NCI-H2196 (cell line): ENCODE results near the gene SEMA4D.

Experiments
- DNase-seq: peaks from one replicate; lab custom pipeline; 2025; ENCODE audit not compliant: unreplicated experiment; lab: John Stamatoyannopoulos, UW

The SEMA4D gene

GRCh38 chr9:89414670-89415324 is 83.1 kb downstream of the SEMA4D start:
- DNase-seq: no peak

- DNase-seq: peak; percentile 58
These were observed 83.8 kb downstream of the SEMA4D start for GRCh38 chr9:89413963-89414638.

GRCh38 chr9:89412951-89413350 is 85.0 kb downstream of the SEMA4D start:
- DNase-seq: no peak

- no peak for DNase-seq
These were observed 85.4 kb downstream of the SEMA4D start for GRCh38 chr9:89412541-89412940.

DNA sequence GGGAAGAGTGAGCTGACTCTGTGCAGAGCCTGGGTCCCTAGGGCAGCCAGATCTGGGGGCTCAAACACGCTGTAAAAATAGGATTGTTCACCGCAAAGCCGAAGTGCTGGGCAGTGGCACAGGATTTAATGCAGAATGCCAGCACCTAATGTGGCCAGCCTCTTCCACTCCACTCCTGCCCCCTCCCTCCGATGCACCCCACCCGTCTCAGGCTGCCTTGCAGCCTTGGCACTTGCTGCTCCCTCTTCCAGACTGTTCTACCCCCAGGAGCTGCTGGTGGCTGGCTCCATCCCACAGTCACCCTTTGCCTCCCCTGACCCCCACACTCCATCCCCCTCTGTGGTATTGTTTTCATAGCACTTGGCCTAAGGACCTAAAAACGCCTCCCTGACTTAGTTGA is 86.2 kb downstream of the SEMA4D start:
- DNase-seq: no peak

- DNase-seq: no peak
These were observed 87.1 kb downstream of the SEMA4D start for GRCh38 chr9:89410641-89411350.

GRCh38 chr9:89410022-89410421 is 87.9 kb downstream of the SEMA4D start:
- no peak for DNase-seq

- no peak for DNase-seq
These were observed 88.4 kb downstream of the SEMA4D start for GRCh38 chr9:89409466-89409865.

DNA sequence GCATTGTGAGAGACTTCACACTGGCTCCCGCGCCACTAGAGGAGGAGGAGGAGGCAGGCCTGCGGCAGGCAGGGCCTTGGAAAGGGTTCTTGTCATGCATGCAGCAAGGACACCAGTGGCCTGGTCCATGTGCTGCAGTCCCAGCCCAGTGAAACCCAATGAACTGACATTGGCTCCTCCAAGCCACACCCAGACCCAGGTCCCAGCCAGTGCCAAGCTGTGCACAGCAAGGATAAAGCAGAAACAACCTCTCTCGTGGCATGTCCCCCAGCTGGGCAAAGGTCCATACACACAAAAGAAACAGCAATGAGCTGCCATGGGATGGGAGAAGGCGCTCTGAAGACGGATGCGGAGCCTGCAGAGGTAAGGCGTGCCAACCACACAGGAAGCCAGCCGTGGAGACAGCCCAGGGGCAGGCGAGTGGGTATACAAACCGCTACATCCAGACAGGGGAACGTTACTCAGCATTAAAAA is 89.2 kb downstream of the SEMA4D start:
- DNase-seq: no peak

DNA sequence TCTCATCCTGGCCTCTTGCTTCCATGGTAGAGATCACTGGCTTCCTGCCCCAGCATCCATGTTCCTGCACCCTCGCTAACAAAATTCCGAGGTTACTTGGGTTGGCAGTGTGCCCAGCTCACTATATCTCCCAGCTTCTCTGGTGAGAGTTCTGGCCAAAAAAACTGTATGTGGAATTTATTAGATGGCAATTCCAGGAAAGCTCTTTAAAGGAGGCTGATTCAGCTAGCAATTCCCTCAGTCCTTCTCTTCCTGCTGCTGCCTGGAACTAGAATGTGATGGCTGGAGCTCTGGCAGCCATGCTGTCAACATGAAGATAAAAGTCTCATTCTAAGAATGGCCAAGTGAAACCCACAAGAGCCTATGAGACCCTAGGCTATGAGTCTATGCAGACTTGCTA is 90.8 kb downstream of the SEMA4D start:
- no peak for DNase-seq

DNA sequence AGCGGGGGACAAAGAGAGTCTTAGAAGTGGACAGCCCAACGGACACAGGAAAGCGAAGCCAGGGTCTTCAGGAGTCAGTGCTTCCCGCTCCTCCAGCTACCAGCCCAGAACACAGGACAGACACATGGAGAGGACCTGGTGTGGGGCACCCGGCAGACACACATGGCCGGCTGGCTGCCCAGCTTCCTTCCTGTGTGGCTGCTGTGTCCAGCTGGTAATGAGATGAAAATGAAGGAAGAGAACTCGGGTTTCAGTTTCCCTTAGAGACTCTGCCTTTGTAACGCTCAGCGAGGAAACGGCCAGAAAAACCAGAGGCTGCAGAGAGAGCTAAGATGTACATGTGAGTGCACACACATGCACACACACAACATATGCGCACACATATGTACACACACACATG is 92.1 kb downstream of the SEMA4D start:
- DNase-seq: no peak

GRCh38 chr9:89404074-89404473 is 93.8 kb downstream of the SEMA4D start:
- DNase-seq: no peak

DNA sequence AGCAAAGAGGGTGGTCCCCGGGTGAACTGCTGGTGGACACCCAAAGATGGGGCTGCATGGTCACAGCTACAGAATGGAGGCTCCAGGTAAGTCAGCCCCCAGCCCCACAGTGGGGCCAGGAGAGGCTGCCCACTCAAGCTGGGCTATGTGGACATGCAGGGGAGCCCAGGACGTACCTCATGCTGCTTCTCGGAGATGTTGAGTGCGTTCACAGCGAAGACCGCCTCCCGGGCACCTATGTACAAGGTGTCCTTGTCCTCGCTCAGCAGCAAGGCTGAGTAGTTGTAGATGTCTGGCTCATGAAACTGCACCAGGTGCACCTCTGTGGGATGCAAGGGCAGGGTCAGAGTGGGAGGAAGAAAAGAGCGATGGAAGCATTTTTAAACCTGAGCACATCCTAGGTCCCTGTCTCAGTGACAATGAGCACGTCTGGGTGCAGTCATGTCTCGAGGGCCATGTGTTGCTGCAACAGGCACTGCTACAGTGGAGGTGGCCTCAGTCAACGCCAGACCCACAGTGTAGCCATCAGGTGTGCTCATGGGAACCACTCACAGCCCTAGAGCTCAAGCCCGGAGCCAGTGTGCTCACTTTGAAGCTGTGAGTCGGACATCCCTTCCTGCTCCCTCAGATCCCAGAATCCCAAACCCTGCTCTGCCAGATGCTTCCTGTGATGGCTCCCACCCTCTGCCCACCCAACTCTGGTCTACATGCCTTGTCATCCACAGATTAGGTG is 95.1 kb downstream of the SEMA4D start:
- DNase-seq: no peak

DNA sequence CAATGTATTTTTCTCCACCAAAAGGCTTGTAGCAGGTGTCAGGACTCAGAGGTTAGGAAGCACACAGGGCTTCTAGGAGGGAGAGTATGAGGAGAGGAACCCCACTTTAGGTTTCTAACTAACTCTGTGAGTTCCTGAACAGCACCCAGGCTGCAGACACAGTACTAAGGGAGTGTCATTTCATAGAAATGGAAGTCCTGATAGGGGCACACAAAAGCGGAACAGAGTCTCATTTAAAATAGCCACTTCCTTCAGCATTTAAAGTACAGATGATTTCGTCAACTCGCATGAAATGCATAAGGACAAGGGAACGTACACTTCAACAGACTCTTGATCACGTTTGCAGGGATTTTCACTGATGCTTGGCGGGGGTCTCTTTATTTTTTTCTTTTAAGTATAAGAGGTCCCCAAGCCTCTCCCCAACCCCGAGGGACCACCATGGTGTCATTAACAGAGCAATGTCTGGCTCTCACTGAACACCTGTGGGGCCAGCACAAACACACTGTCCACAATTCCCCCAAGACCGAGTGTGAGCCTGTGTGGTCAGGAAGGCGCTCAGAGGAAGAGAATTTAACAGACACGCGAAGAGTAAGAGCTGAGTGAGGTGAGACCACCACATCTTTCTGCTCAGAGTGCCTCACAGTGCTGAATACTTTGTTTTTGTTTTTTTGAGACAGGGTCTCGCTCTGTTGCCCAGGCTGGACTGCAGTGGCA is 97.4 kb downstream of the SEMA4D start:
- DNase-seq: no peak

DNA sequence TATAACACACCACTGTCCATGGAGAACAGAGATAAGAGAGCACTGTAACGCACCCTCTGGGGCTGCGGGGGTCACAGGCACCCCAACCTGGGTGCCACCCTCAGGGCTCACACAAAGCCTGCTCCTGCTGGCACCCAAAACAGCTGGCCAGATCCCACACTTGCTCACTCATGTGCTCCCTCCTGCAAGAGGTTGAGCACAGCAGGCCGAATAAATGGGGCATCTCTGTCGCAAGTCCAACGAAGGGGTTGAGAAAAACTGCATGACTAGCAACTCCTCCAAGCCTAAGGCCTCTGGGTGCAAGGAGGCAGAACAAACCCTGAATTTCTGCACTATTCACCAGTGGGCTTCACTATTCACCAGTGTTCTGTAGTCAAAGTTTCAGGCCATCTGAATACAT is 99.3 kb downstream of the SEMA4D start:
- no peak for DNase-seq

DNA sequence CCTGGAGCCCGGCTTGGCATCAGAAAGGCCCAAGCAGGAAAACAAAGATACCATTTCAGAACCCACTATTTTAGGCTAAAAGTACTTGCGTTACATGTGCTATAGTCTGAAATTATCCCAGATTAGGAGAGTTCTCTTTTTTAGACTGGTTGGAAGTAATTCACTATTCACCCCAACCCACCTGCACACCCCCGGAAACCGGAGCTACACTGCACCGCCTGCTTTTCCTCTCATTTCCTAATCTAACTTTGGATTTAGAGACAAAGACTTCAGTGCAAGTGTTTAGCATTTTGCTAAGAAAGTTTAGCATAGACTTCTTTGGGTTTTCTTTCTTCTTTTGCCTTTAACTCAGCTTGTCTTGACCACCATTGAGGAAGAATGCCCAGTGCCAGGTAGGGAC is 100.4 kb downstream of the SEMA4D start:
- DNase-seq: no peak

GRCh38 chr9:89395931-89396710 is 101.8 kb downstream of the SEMA4D start:
- no peak for DNase-seq

GRCh38 chr9:89394412-89394811 is 103.5 kb downstream of the SEMA4D start:
- DNase-seq: no peak

DNA sequence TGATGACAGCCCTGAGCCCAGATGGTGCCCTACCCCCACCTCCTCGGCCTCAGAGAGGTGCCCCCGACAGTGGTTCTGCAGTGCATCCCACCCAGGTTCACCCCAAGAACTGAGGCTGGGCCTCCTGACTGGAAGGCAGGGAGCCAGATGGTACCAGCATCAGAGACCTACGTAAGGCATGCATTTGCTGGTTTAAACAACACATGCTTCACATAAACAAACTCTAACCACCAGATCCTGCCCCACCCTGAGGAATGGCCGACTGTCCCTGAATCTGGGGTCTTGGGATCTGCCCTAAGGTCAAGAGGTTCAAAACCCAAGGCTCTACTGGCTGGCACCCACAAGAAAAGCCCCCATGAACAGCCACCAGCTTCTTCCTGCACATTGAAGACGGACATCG is 106.3 kb downstream of the SEMA4D start:
- no peak for DNase-seq

DNA sequence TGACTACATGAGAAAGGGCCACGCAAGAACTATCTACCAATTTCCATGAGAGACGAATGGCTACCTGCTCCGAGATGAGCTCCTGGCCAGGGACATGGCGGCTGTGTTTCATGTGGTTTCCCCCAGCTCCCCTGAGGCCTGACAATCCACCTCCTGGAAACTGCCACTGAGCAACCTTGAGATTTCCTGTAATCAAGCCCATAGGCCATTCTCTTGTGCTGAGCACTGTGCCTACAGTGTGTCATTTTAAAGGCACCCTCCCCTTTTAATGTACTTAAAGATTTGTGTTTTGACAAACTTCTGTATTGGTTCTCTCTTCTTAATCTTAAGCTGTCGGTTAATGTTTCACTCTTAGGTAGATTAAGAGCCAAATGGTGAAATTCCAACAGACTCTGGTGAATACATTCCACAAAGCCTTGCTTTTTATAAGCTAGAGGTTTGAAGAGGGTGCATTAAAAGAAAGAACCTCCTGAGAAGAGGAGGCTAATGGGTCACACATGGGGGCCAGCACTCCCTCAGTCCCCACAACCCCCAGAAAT is 107.3 kb downstream of the SEMA4D start:
- no peak for DNase-seq
